H9 (cell line): ENCODE results near the gene MTMR3. TPM values are rescaled to one million over a fixed set of nuclear protein-coding genes. Genes with fewer than 3 reads are reported as not detected.

ENCODE experiments used
- DNase-seq: peaks from one replicate; pipeline ENCODE4 v3.0.0-alpha.2; 2017
- H2AFZ ChIP-seq: one replicate; pipeline ENCODE4 v1.6.1; 2013; ENCODE audit warnings: mild to moderate bottlenecking, low read length, control low read depth, moderate library complexity
- H2AK5ac ChIP-seq: 2 replicates; pipeline ENCODE4 v1.6.1; 2013; ENCODE audit warnings: low read length, control low read depth, mixed read lengths; ENCODE audit not compliant: insufficient read length
- H2BK120ac ChIP-seq: one replicate; pipeline ENCODE4 v1.6.1; 2013; ENCODE audit warnings: low read depth, mild to moderate bottlenecking, low read length, control low read depth, inconsistent platforms; ENCODE audit not compliant: poor library complexity, severe bottlenecking
- H2BK12ac ChIP-seq: 2 replicates; pipeline ENCODE4 v1.6.1; 2013; ENCODE audit warnings: low read length, control low read depth, mixed read lengths, low read depth; ENCODE audit not compliant: insufficient read length
- H2BK15ac ChIP-seq: 2 replicates; pipeline ENCODE4 v1.6.1; 2013; ENCODE audit warnings: low read depth, low read length, control low read depth
- H2BK20ac ChIP-seq: one replicate; pipeline ENCODE4 v1.6.1; 2013; ENCODE audit warnings: low read depth, mild to moderate bottlenecking, low read length, control low read depth, inconsistent platforms; ENCODE audit not compliant: poor library complexity, severe bottlenecking
- H2BK5ac ChIP-seq: 2 replicates; pipeline ENCODE4 v1.6.1; 2013; ENCODE audit warnings: low read length, control low read depth, mixed read lengths; ENCODE audit not compliant: insufficient read length
- H3K14ac ChIP-seq: 2 replicates; pipeline ENCODE4 v1.6.1; 2013; ENCODE audit warnings: low read length, control low read depth; ENCODE audit not compliant: insufficient read depth
- H3K18ac ChIP-seq: 2 replicates; pipeline ENCODE4 v1.6.1; 2013; ENCODE audit warnings: low read depth, mild to moderate bottlenecking, mixed read lengths, low read length, control low read depth; ENCODE audit not compliant: insufficient read length
- H3K23ac ChIP-seq: 2 replicates; pipeline ENCODE4 v1.6.1; 2013; ENCODE audit warnings: low read length, control low read depth, mixed read lengths, low read depth; ENCODE audit not compliant: insufficient read length
- H3K23me2 ChIP-seq: 2 replicates; pipeline ENCODE4 v1.6.1; 2013; ENCODE audit warnings: low read depth, mild to moderate bottlenecking, mixed read lengths, low read length, control low read depth; ENCODE audit not compliant: insufficient read length, poor library complexity, severe bottlenecking
- H3K27ac ChIP-seq: 2 replicates; pipeline ENCODE4 v1.5.1; 2013; ENCODE audit warnings: low read length, control low read depth, mixed read lengths, low read depth; ENCODE audit not compliant: insufficient read length
- H3K27me3 ChIP-seq: 2 replicates; pipeline ENCODE4 v1.6.1; 2013; ENCODE audit warnings: low read length, control low read depth, inconsistent platforms; ENCODE audit not compliant: insufficient read depth
- H3K4ac ChIP-seq: 2 replicates; pipeline ENCODE4 v1.6.1; 2013; ENCODE audit warnings: low read depth, mild to moderate bottlenecking, control low read depth, inconsistent platforms, low read length, moderate library complexity
- H3K4me1 ChIP-seq: 2 replicates; pipeline ENCODE4 v1.6.1; 2013; ENCODE audit warnings: low read length, control low read depth, inconsistent platforms; ENCODE audit not compliant: insufficient read depth
- H3K4me2 ChIP-seq: 2 replicates; pipeline ENCODE4 v1.6.1; 2013; ENCODE audit warnings: low read length, control low read depth, mixed read lengths; ENCODE audit not compliant: insufficient read length, insufficient read depth
- H3K56ac ChIP-seq: 2 replicates; pipeline ENCODE4 v1.6.1; 2013; ENCODE audit warnings: low read depth, mild to moderate bottlenecking, mixed read lengths, low read length, control low read depth; ENCODE audit not compliant: insufficient read length
- H3K79me1 ChIP-seq: 2 replicates; pipeline ENCODE4 v1.6.1; 2013; ENCODE audit warnings: low read depth, mild to moderate bottlenecking, moderate library complexity, low read length, control low read depth, inconsistent platforms; ENCODE audit not compliant: insufficient read depth, poor library complexity, severe bottlenecking
- H3K79me2 ChIP-seq: 2 replicates; pipeline ENCODE4 v1.6.1; 2013; ENCODE audit warnings: low read length, control low read depth, inconsistent platforms; ENCODE audit not compliant: insufficient read depth
- H3K9ac ChIP-seq: 2 replicates; pipeline ENCODE4 v1.6.1; 2013; ENCODE audit warnings: low read length, control low read depth, mixed read lengths; ENCODE audit not compliant: insufficient read length; ENCODE audit errors: extremely low read depth
- H3K9me3 ChIP-seq: one replicate; pipeline ENCODE4 v1.6.1; 2013; ENCODE audit warnings: low read depth, low read length, inconsistent platforms; ENCODE audit not compliant: control insufficient read depth
- H3T11ph ChIP-seq: one replicate; pipeline ENCODE4 v1.6.1; 2013; ENCODE audit warnings: mild to moderate bottlenecking, low read length, control low read depth, inconsistent platforms
- H4K20me1 ChIP-seq: one replicate; pipeline ENCODE4 v1.6.1; 2013; ENCODE audit not compliant: control insufficient read depth, insufficient read length, insufficient read depth
- H4K5ac ChIP-seq: 2 replicates; pipeline ENCODE4 v1.6.1; 2013; ENCODE audit warnings: low read depth, mild to moderate bottlenecking, mixed read lengths, low read length, control low read depth; ENCODE audit not compliant: insufficient read length
- H4K8ac ChIP-seq: replicated peaks from 2 replicates; pipeline ENCODE4 v1.6.1; 2013; ENCODE audit warnings: low read length, control low read depth, mixed read lengths, low read depth; ENCODE audit not compliant: insufficient read length
- H4K91ac ChIP-seq: 2 replicates; pipeline ENCODE4 v1.6.1; 2013; ENCODE audit warnings: low read depth, mild to moderate bottlenecking, moderate library complexity, mixed read lengths, low read length, control low read depth; ENCODE audit not compliant: insufficient read length
- H3K27ac Mint-ChIP-seq, 3 experiments: 2 replicates in 2 of 3; 3 replicates in 1 of 3; pipeline ENCODE4 v1.8.0; 2020 to 2021; ENCODE audit warnings: mixed read lengths in 3 of 3, mild to moderate bottlenecking in 1 of 3, moderate library complexity in 1 of 3
- H3K27me3 Mint-ChIP-seq: 2 replicates; pipeline ENCODE4 v1.8.0; 2021; ENCODE audit warnings: low read depth, mild to moderate bottlenecking, moderate library complexity, mixed read lengths
- H3K36me3 Mint-ChIP-seq, 3 experiments: 2 replicates in 2 of 3; 3 replicates in 1 of 3; pipeline ENCODE4 v1.8.0; 2020 to 2021; ENCODE audit warnings: low read depth in 3 of 3, mixed read lengths in 3 of 3; ENCODE audit not compliant: insufficient read depth in 1 of 3
- H3K4me1 Mint-ChIP-seq, 2 experiments: 2 replicates each; pipeline ENCODE4 v1.8.0; 2020; ENCODE audit warnings: mixed read lengths in 2 of 2
- H3K4me3 Mint-ChIP-seq, 2 experiments: 2 replicates in 1 of 2; 3 replicates in 1 of 2; pipeline ENCODE4 v1.8.0; 2020 to 2021; ENCODE audit warnings: mild to moderate bottlenecking in 2 of 2, mixed read lengths in 2 of 2, moderate library complexity in 1 of 2
- H3K9me3 Mint-ChIP-seq, 2 experiments: 2 replicates in 1 of 2; 3 replicates in 1 of 2; pipeline ENCODE4 v1.8.0; 2020; ENCODE audit warnings: mild to moderate bottlenecking in 2 of 2, mixed read lengths in 2 of 2, moderate library complexity in 1 of 2
- WGBS: extraction: QIAGEN DNeasy Blood & Tissue Kit; methylation state at CpG from one replicate; pipeline ENCODE4 v1.1.7; 2013; ENCODE audit warnings: missing lambda C conversion rate, low lambda C conversion rate, mixed read lengths; ENCODE audit not compliant: insufficient read length; ENCODE audit errors: extremely low coverage; 5-methylcytosine and 5-hydroxymethylcytosine counted together
- total RNA-seq: library from RNA; stranded (reverse); gene quantifications from 2 replicates; pipeline ENCODE4 v1.2.1, GENCODE V29; 2021
- TF ChIP-seq, protein P1 (sequence below): fragments of 200-600 bp; sonication (generic); conservative IDR thresholded peaks from 3 replicates; pipeline ENCODE4 v1.8.0; 2021; ENCODE audit warnings: antibody characterized with exemption, mild to moderate bottlenecking

The MTMR3 gene
- total RNA-seq, 1 experiment from 2014 or later = 19.8 TPM

DNA sequence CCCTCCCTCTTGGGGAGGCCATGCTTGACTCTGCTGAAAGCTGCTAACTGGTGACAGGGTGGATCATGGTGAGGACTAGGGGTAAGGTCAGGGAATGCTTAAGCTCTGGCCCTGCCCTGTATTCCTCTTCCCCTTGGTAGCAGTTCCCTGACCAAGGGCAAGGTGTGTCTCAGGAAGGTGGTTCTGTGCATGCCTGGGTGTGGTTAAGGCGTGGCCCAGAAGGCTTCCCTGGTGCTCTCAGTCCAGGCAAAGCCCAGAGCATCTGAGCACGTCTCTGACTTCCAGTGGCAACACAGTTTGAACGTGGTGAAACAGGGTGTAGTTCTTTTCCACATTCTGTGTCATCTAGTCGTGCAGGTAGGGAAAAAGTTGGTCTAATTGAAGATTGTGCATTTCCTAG is 144.2 kb downstream of the MTMR3 start:
- H3K4me2 ChIP-seq = no peak overlapping the region
- H3T11ph ChIP-seq = no peak overlapping the region
- H3K18ac ChIP-seq = no peak overlapping the region
- H2BK20ac ChIP-seq = no peak overlapping the region
- H2BK120ac ChIP-seq = no peak overlapping the region
- no peak overlapping the region for H3K56ac ChIP-seq
- Mint-ChIP-seq H3K27me3 (no peaks in the 10 kb centered on the region), H3K4me3 (no peak overlapping the region), H3K27ac (peak overlapping the region in 2 of 3 experiments; percentile 50 to 58; a peak in 2 of 7 replicates), H3K9me3 (no peaks in the 10 kb centered on the region), H3K36me3 (peaks cover 14 to 64% (median 50%) of the 10 kb centered on the region in 3 experiments), H3K4me1 (no peaks in the 10 kb centered on the region)
- no peak overlapping the region for H3K14ac ChIP-seq
- no peak overlapping the region for H2AFZ ChIP-seq
- H3K9me3 ChIP-seq = no peaks in the 10 kb centered on the region
- H3K4me1 ChIP-seq = no peaks in the 10 kb centered on the region
- no peak overlapping the region for H2BK5ac ChIP-seq
- H4K20me1 ChIP-seq = no peaks in the 10 kb centered on the region
- no peak overlapping the region for H3K9ac ChIP-seq
- H2BK12ac ChIP-seq = no peak overlapping the region
- H4K8ac ChIP-seq = no peak overlapping the region
- no peak overlapping the region for H4K91ac ChIP-seq
- no peak overlapping the region for H3K27ac ChIP-seq
- no peaks in the 10 kb centered on the region for H3K79me2 ChIP-seq
- H3K79me1 ChIP-seq = no peaks in the 10 kb centered on the region
- TF ChIP-seq, protein P1, sequence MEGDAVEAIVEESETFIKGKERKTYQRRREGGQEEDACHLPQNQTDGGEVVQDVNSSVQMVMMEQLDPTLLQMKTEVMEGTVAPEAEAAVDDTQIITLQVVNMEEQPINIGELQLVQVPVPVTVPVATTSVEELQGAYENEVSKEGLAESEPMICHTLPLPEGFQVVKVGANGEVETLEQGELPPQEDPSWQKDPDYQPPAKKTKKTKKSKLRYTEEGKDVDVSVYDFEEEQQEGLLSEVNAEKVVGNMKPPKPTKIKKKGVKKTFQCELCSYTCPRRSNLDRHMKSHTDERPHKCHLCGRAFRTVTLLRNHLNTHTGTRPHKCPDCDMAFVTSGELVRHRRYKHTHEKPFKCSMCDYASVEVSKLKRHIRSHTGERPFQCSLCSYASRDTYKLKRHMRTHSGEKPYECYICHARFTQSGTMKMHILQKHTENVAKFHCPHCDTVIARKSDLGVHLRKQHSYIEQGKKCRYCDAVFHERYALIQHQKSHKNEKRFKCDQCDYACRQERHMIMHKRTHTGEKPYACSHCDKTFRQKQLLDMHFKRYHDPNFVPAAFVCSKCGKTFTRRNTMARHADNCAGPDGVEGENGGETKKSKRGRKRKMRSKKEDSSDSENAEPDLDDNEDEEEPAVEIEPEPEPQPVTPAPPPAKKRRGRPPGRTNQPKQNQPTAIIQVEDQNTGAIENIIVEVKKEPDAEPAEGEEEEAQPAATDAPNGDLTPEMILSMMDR = no peak
- H4K5ac ChIP-seq = no peak overlapping the region
- no peak overlapping the region for H2BK15ac ChIP-seq
- H2AK5ac ChIP-seq = no peak overlapping the region
- no CpG with 5 or more reads among the region's 4 CpGs for WGBS
- no peaks in the 10 kb centered on the region for H3K27me3 ChIP-seq
- H3K23ac ChIP-seq = no peak overlapping the region
- DNase-seq = no peak
- H3K4ac ChIP-seq = no peak overlapping the region
- H3K23me2 ChIP-seq = no peaks in the 10 kb centered on the region
